Activated CD4-positive, alpha-beta T cell treated with anti-CD3 and anti-CD28 coated beads, Interleukin-2, Interleukin-4, amounts not matched to agents 100 ng/mL and 50 ng/mL, durations not matched to agents 16 hours and 8 hours (primary cell): ENCODE results near the gene NBPF6.
A peak's percentile ranks its signal among the peaks of the same experiment; 100 is the strongest.
"Not testable (repeated sequence)": the region's sequence is repeated elsewhere in the genome, so short reads cannot be mapped to it uniquely, and the experiment has no call there.

Experiments used
- DNase-seq: peaks from one replicate; pipeline ENCODE4 v3.0.0-alpha.2; 2020; ENCODE audit warnings: low spot score

Gene NBPF6

DNA sequence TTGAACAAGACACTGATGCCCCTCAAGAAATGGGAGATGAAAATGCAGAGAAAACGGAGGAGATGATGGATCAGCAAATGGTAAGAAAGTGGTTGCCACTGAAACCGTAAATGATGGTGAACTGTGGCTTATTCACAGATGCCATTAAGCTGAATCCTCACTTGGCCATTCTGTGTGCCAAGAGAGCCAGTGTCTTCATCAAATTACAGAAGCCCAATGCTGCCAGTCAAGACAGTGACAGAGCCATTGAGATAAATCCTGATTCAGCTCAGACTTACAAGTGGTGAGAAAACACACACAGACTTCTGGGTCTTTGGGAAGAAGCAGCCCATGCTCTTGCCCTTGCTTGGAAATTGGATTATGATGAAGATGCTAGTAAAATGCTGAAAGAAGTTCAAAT, 52.5 kb downstream of the NBPF6 start:
- no peak for DNase-seq

- no peak for DNase-seq
Observed at GRCh38 chr1:108503062-108503733, 53.1 kb downstream of the NBPF6 start.

DNA sequence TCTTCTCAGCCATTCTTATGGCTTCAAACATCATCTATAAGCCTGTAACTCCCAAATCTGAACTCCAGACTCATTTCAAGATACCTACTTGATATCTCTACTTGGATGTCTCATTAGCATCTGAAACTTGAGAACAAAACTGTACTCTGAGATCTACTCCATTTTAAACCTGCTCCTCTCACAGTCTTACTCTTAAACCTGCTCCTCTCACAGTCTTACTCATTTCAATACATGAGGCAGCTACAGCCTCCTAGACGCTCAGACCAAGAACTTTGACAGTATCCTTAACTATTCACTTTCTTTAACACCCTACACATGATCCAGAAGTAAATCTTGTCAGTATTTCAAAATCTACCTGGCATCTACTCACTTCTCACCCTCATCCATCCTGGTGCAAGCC, 54.3 kb downstream of the NBPF6 start:
- DNase-seq = peak; percentile 73

DNA sequence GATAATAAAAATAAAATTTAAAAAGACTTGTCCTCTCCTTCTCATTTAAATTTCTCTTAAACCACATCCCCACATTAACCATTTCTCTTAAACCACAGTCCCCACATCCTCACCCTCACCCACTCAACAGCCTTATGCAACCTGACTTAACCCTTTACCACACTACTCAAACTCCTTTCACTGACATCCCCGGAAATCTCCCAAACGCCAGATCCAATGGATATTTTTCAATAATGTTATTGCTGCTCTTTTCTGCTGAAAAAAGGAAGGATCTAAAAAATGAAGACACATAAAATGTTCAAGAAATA, 55.6 kb downstream of the NBPF6 start:
- peak; percentile 50 for DNase-seq

GRCh38 chr1:108511764-108512163, 61.6 kb downstream of the NBPF6 start:
- no peak for DNase-seq

DNA sequence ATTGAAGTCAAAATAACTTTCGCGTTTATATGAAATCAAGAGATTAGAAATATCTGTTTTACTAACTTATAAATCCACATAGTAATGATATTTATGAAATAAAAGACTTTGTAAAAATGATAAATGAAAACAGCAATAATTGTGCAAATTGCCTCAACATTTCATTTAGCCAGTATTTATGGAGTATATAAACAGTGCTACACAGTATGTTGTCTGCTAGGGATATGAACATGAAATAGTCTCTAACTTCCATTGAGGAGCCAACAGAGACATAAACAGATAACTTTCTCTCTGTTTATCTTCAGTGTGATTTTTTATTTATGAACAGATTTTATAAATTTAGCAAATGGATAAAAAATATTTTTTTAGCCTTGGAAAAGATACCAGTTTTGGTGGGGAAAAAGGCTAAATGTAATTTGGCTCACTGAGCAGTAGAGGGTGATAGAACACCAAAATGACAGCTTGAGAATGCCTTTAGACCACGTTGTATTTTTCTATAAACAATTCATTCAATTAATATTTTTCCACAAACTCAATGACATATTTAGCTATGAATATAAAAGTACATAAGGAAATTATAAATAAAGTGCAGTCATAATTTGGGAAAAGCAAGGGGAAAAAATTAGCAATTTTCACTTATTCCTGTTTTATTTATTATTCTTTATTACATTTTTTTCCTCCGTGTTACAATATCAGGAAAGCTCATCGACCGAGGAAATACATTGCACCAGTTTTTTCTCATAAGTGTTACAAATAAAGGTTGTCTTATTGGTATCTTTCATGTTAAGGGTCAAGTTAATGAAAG, 62.3 kb downstream of the NBPF6 start:
- peak; percentile 34 for DNase-seq

- DNase-seq = no peak
Observed at GRCh38 chr1:108513044-108513415, 62.9 kb downstream of the NBPF6 start.

DNA sequence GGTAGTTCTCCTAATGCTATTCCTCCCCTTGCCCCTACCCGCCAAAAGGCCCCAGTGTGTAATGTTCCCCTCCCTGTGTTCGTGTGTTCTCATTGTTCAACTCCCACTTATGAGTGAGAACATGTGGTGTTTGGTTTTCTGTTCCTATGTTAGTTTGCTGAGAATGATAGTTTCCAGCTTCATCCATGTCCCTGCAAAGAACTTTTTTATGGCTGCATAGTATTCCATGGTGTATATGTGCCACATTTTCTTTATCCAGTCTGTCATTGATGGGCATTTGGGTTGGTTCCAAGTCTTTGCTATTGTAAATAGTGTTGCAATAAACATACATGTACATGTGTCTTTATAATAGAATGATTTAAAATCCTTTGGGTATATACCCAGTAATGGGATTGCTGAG, 63.8 kb downstream of the NBPF6 start:
- not testable (repeated sequence) for DNase-seq

DNA sequence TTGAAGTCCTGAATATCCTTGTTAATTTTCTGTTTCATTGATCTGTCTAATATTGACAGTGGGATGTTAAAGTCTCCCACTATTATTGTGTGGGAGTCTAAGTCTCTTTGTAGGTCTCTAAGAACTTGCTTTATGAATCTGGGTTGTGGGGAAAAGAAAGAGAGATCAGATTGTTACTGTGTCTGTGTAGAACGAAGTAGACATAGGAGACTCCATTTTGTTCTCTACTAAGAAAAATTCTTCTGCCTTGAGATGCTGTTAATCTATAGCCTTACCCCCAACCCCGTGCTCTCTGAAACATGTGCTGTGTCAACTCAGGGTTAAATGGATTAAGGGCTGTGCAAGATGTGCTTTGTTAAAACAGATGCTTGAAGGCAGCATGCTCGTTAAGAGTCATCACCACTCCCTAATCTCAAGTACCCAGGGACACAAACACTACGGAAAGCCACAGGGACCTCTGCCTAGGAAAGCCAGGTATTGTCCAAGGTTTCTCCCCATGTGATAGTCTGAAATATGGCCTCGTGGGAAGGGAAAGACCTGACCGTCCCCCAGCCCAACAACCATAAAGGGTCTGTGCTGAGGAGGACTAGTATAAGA, 67.3 kb downstream of the NBPF6 start:
- DNase-seq = not testable (repeated sequence)
